ENCODE results near the gene PSMD12.
A peak's percentile ranks its signal among the peaks of the same experiment; 100 is the strongest.

PSMD12 gene

GRCh38 chr17:67401598-67402504, 35.5 kb upstream of the PSMD12 start:
- peaks cover 16% of the 10 kb centered on the region for H3K4me1 Mint-ChIP-seq
- no peaks in the 10 kb centered on the region for H3K27me3 Mint-ChIP-seq (ENCODE audit: low read depth, poor library complexity)
- H3K4me3 Mint-ChIP-seq, result no peak overlapping the region
- no peak overlapping the region for H3K27ac Mint-ChIP-seq
- TF ChIP-seq CTCF (IDR thresholded peaks at IDR 0.05), result no peak
- H3K36me3 Mint-ChIP-seq (ENCODE audit: low read depth), result peaks cover 29% of the 10 kb centered on the region
- DNase-seq, result no peak
- H3K9me3 Mint-ChIP-seq, result peaks cover 20% of the 10 kb centered on the region

- H3K36me3 Mint-ChIP-seq (ENCODE audit: low read depth), result peaks cover 29% of the 10 kb centered on the region
- no peak overlapping the region for H3K4me3 Mint-ChIP-seq
- H3K27me3 Mint-ChIP-seq (ENCODE audit: low read depth, poor library complexity), result no peaks in the 10 kb centered on the region
- H3K4me1 Mint-ChIP-seq, result peaks cover 16% of the 10 kb centered on the region
- TF ChIP-seq CTCF (IDR thresholded peaks at IDR 0.05), result no peak
- H3K27ac Mint-ChIP-seq, result no peak overlapping the region
- H3K9me3 Mint-ChIP-seq, result peaks cover 20% of the 10 kb centered on the region
- DNase-seq, result no peak
These were observed 34.7 kb upstream of the PSMD12 start for GRCh38 chr17:67401106-67401505.

GRCh38 chr17:67400193-67400592, 33.8 kb upstream of the PSMD12 start:
- no peak overlapping the region for H3K4me3 Mint-ChIP-seq
- H3K27me3 Mint-ChIP-seq (ENCODE audit: low read depth, poor library complexity), result no peaks in the 10 kb centered on the region
- H3K4me1 Mint-ChIP-seq, result peaks cover 16% of the 10 kb centered on the region
- peaks cover 33% of the 10 kb centered on the region for H3K36me3 Mint-ChIP-seq (ENCODE audit: low read depth)
- TF ChIP-seq CTCF (IDR thresholded peaks at IDR 0.05), result no peak
- H3K9me3 Mint-ChIP-seq, result peaks cover 20% of the 10 kb centered on the region
- peak overlapping the region; percentile 4 for H3K27ac Mint-ChIP-seq
- DNase-seq, result no peak

GRCh38 chr17:67399676-67400075, 33.3 kb upstream of the PSMD12 start:
- DNase-seq, result no peak
- peaks cover 20% of the 10 kb centered on the region for H3K9me3 Mint-ChIP-seq
- no peaks in the 10 kb centered on the region for H3K27me3 Mint-ChIP-seq (ENCODE audit: low read depth, poor library complexity)
- no peak overlapping the region for H3K4me3 Mint-ChIP-seq
- no peak for TF ChIP-seq CTCF (IDR thresholded peaks at IDR 0.05)
- peak overlapping the region; percentile 75 for H3K27ac Mint-ChIP-seq
- H3K4me1 Mint-ChIP-seq, result peaks cover 16% of the 10 kb centered on the region
- H3K36me3 Mint-ChIP-seq (ENCODE audit: low read depth), result peaks cover 33% of the 10 kb centered on the region

- H3K4me1 Mint-ChIP-seq, result peaks cover 29% of the 10 kb centered on the region
- H3K4me3 Mint-ChIP-seq, result no peak overlapping the region
- TF ChIP-seq CTCF (IDR thresholded peaks at IDR 0.05), result no peak
- peaks cover 16% of the 10 kb centered on the region for H3K9me3 Mint-ChIP-seq
- H3K27ac Mint-ChIP-seq, result no peak overlapping the region
- no peak for DNase-seq
- H3K27me3 Mint-ChIP-seq (ENCODE audit: low read depth, poor library complexity), result no peaks in the 10 kb centered on the region
- peaks cover 27% of the 10 kb centered on the region for H3K36me3 Mint-ChIP-seq (ENCODE audit: low read depth)
These were observed 27.5 kb upstream of the PSMD12 start for GRCh38 chr17:67393809-67394397.

All from nephron progenitor cell (in vitro differentiated cells).